ENCODE measurements around the gene FCRLB. TPM values are rescaled to one million over a fixed set of nuclear protein-coding genes. Genes with fewer than 3 reads are reported as not detected.

FCRLB gene
- total and polyA plus RNA-seq, 2 donors from 2014 or later, result 2.3 to 2.8 TPM

DNA sequence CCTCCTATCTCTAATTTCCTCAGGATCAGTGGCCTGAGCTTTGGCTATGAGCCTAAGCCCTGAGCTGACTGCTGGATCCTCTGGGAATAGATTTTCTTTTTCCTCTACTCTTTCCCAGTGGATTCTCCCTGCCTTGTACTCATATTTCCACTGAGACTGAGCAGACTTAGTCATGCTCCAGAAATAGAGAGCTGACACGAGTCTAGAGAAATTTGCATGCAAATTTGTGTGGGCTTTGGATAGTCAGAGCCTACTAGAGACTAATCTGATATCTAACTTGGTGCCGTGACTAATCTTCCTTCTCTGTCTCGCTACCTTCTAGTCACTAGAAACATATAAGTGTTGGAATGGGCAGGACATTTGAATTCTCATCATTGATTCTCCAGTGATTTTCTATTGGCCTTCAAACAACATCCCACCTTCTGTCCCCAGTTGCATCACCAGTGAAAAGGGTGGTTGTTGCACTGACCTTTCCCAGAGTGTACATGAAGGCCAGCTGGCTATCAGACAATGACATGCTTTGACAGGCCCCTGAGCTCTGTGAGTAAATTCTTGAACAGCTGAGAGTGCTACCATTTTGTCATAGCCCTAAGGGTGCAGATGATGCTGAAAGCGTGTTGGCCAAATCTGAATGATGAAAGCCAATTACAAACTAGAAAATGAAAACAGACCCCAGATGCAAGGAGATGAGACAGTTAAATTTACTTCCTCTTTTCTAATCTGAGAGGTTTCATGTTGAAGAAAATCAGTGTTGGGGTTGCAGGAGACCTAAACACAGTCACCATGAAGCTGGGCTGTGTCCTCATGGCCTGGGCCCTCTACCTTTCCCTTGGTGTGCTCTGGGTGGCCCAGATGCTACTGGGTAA is 14.6 kb upstream of the FCRLB start, which contains the start of gene FCRLA:
FCRLA (plus strand) TSS at position 748 of the 866 bp plus-strand sequence; CDS start at position 784, 36 bp downstream.
- intact Hi-C loops (cut with DNase I), result no loop called here
- no peak within 1 kb of the TSS for H3K27ac ChIP-seq (ENCODE audit: low read depth in 2 of 2, low read length in 2 of 2)

DNA sequence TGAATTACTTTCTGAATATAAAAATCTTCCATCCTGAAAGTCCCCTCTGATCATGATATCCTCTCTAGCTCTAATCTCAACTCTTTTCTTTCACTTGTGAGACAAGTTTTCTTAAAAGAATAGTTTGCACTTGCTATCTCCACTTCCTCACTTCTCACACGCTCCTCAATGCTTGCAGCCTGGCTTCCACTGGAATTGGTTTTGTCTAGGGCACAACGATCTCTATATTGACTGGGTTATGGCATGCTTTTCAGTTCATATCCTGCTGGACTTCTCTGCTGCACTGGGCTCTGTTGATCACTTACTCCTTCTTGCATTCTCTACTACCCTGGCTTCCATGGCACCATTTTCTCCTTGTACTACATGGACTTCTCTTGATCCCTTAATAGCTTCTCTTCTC is 13.8 kb upstream of the FCRLB start:
- Histone ChIP-seq H3K27ac (ENCODE audit: low read depth in 2 of 2, low read length in 2 of 2) (no peak overlapping the region), H3K36me3 (ENCODE audit: control insufficient read depth in 2 of 3, insufficient read depth in 3 of 3, low read length in 3 of 3) (no peaks in the 10 kb centered on the region), H3K27me3 (ENCODE audit: control insufficient read depth, insufficient read depth, low read length) (no peaks in the 10 kb centered on the region), H3K9ac (ENCODE audit: low read length in 3 of 3) (no peak overlapping the region), H3K4me1 (ENCODE audit: control insufficient read depth in 2 of 3, insufficient read depth in 2 of 3, low read depth in 1 of 3, low read length in 3 of 3) (no peaks in the 10 kb centered on the region), H3K9me3 (ENCODE audit: control insufficient read depth in 2 of 3, insufficient read depth in 1 of 3, low read length in 3 of 3) (no peaks in the 10 kb centered on the region), H3K4me3 (ENCODE audit: low read length in 3 of 3) (no peak overlapping the region)
- FAIRE-seq (no peak), DNase-seq (no peak)
- intact Hi-C loops (cut with DNase I), result no loop called here
- TF ChIP-seq, protein P1, sequence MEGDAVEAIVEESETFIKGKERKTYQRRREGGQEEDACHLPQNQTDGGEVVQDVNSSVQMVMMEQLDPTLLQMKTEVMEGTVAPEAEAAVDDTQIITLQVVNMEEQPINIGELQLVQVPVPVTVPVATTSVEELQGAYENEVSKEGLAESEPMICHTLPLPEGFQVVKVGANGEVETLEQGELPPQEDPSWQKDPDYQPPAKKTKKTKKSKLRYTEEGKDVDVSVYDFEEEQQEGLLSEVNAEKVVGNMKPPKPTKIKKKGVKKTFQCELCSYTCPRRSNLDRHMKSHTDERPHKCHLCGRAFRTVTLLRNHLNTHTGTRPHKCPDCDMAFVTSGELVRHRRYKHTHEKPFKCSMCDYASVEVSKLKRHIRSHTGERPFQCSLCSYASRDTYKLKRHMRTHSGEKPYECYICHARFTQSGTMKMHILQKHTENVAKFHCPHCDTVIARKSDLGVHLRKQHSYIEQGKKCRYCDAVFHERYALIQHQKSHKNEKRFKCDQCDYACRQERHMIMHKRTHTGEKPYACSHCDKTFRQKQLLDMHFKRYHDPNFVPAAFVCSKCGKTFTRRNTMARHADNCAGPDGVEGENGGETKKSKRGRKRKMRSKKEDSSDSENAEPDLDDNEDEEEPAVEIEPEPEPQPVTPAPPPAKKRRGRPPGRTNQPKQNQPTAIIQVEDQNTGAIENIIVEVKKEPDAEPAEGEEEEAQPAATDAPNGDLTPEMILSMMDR (IDR thresholded peaks at IDR 0.05; ENCODE audit: borderline replicate concordance, extremely low read depth, insufficient read depth), result no peak

More for the DNA sequence above, 14.6 kb upstream of the FCRLB start, which contains the start of gene FCRLA:
- FAIRE-seq, result no peak
- no peak within 1 kb of the TSS for H3K4me3 ChIP-seq (ENCODE audit: low read length in 3 of 3)
- DNase-seq, result no peak
- H3K9ac ChIP-seq (ENCODE audit: low read length in 3 of 3), result no peak within 1 kb of the TSS
- TF ChIP-seq, protein P1 (IDR thresholded peaks at IDR 0.05; ENCODE audit: borderline replicate concordance, extremely low read depth, insufficient read depth), result no peak
- no peaks in the 10 kb centered on the region for H3K9me3 ChIP-seq (ENCODE audit: control insufficient read depth in 2 of 3, insufficient read depth in 1 of 3, low read length in 3 of 3)
- H3K36me3 ChIP-seq (ENCODE audit: control insufficient read depth in 2 of 3, insufficient read depth in 3 of 3, low read length in 3 of 3), result no peaks in the 10 kb centered on the region
- no peaks in the 10 kb centered on the region for H3K27me3 ChIP-seq (ENCODE audit: control insufficient read depth, insufficient read depth, low read length)
- no peaks in the 10 kb centered on the region for H3K4me1 ChIP-seq (ENCODE audit: control insufficient read depth in 2 of 3, insufficient read depth in 2 of 3, low read depth in 1 of 3, low read length in 3 of 3)

DNA sequence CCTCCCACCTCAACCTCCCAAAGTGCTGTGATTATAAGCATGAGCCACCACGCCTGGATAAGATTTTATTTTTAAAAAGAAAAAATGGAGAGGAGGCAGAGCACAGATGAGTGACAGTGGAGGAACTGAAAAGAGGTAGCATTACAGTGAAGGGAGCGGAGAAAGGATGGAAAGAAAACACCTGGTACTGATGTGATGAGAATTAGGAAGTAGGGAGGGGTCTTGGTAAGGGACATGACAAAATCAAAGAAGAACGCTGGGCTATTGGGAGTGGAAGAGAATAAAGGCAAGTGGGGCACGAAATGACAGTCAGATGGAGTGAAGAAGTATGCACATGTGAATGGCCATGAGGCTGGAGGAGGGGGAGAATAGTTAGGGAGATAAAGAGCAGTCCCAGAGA is 12.0 kb upstream of the FCRLB start:
- DNase-seq, result no peak
- Histone ChIP-seq H3K4me3 (ENCODE audit: low read length in 3 of 3) (no peak overlapping the region), H3K4me1 (ENCODE audit: control insufficient read depth in 2 of 3, insufficient read depth in 2 of 3, low read depth in 1 of 3, low read length in 3 of 3) (no peaks in the 10 kb centered on the region), H3K27ac (ENCODE audit: low read depth in 2 of 2, low read length in 2 of 2) (no peak overlapping the region), H3K36me3 (ENCODE audit: control insufficient read depth in 2 of 3, insufficient read depth in 3 of 3, low read length in 3 of 3) (no peaks in the 10 kb centered on the region), H3K9ac (ENCODE audit: low read length in 3 of 3) (no peak overlapping the region), H3K27me3 (ENCODE audit: control insufficient read depth, insufficient read depth, low read length) (no peaks in the 10 kb centered on the region), H3K9me3 (ENCODE audit: control insufficient read depth in 2 of 3, insufficient read depth in 1 of 3, low read length in 3 of 3) (no peaks in the 10 kb centered on the region)
- intact Hi-C loops (cut with DNase I), result no loop called here
- no peak for FAIRE-seq
- TF ChIP-seq, protein P1 (IDR thresholded peaks at IDR 0.05; ENCODE audit: borderline replicate concordance, extremely low read depth, insufficient read depth), result no peak

Data from kidney (tissue), 14 donors.